HL-60 (cell line): ENCODE results near the gene CTNNA3.

ENCODE experiments used
- DNase-seq, 2 experiments: peaks; one replicate each; pipeline ENCODE4 v3.0.0-alpha.2; 2010 to 2020; ENCODE audit warnings: low read depth in 1 of 2, low spot score in 1 of 2
- H3K27ac ChIP-seq: fragments of 250-450 bp; sonication (Bioruptor Pico); replicated peaks from 2 replicates; pipeline ENCODE4 v1.5.1; 2020; ENCODE audit warnings: mild to moderate bottlenecking, moderate library complexity
- H3K27me3 ChIP-seq: fragments of 250-450 bp; sonication (Bioruptor Pico); 2 replicates; pipeline ENCODE4 v1.5.1; 2021; ENCODE audit warnings: mild to moderate bottlenecking, moderate library complexity; ENCODE audit not compliant: insufficient read depth, poor library complexity, severe bottlenecking
- H3K4me3 ChIP-seq: replicated peaks from 2 replicates; pipeline ENCODE4 v1.5.1; 2011; ENCODE audit warnings: mild to moderate bottlenecking, control low read depth, low read length; ENCODE audit not compliant: insufficient read depth
- GABPA ChIP-seq: IDR thresholded peaks from 2 replicates; pipeline ENCODE4 v1.6.1; 2012; ENCODE audit warnings: low read depth
- POLR2AphosphoS5 ChIP-seq: IDR thresholded peaks from 2 replicates; pipeline ENCODE4 v1.6.1; 2012; ENCODE audit warnings: low read depth
- SPI1 ChIP-seq: IDR thresholded peaks from 2 replicates; pipeline ENCODE4 v1.6.1; 2012; ENCODE audit warnings: low read depth, mild to moderate bottlenecking, borderline replicate concordance
- TF ChIP-seq, protein P1 (sequence below): IDR thresholded peaks from one replicate; pipeline ENCODE4 v1.5.1; 2011; ENCODE audit warnings: low read length, control low read depth, inconsistent platforms; ENCODE audit not compliant: insufficient read depth
- TF ChIP-seq, protein P2 (sequence below): IDR thresholded peaks from 2 replicates; pipeline ENCODE4 v1.6.1; 2012; ENCODE audit warnings: low read depth; ENCODE audit not compliant: insufficient replicate concordance

CTNNA3 gene

DNA sequence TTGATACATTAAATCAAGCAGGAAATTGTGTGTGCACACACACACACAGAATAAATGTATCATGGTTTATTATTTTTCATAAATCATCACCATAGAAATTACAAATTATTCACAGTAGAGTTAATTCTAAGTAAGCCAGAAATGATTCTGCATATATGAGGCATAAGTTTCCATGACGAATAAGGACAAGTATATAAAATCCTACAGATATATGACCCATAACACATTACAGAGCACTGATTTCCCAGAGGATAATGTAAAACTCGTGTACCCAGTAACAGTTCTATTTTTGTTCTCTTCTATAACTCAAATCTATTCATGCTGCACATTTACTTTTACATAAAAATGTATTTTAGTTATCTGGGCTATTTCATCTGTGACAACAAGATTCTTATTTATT is 600.5 kb downstream of the CTNNA3 start:
- no peaks in the 10 kb centered on the region for H3K27me3 ChIP-seq
- TF ChIP-seq, protein P1, sequence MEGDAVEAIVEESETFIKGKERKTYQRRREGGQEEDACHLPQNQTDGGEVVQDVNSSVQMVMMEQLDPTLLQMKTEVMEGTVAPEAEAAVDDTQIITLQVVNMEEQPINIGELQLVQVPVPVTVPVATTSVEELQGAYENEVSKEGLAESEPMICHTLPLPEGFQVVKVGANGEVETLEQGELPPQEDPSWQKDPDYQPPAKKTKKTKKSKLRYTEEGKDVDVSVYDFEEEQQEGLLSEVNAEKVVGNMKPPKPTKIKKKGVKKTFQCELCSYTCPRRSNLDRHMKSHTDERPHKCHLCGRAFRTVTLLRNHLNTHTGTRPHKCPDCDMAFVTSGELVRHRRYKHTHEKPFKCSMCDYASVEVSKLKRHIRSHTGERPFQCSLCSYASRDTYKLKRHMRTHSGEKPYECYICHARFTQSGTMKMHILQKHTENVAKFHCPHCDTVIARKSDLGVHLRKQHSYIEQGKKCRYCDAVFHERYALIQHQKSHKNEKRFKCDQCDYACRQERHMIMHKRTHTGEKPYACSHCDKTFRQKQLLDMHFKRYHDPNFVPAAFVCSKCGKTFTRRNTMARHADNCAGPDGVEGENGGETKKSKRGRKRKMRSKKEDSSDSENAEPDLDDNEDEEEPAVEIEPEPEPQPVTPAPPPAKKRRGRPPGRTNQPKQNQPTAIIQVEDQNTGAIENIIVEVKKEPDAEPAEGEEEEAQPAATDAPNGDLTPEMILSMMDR: no peak
- TF ChIP-seq SPI1 (no peak), GABPA (no peak), POLR2AphosphoS5 (no peak)
- TF ChIP-seq, protein P2, sequence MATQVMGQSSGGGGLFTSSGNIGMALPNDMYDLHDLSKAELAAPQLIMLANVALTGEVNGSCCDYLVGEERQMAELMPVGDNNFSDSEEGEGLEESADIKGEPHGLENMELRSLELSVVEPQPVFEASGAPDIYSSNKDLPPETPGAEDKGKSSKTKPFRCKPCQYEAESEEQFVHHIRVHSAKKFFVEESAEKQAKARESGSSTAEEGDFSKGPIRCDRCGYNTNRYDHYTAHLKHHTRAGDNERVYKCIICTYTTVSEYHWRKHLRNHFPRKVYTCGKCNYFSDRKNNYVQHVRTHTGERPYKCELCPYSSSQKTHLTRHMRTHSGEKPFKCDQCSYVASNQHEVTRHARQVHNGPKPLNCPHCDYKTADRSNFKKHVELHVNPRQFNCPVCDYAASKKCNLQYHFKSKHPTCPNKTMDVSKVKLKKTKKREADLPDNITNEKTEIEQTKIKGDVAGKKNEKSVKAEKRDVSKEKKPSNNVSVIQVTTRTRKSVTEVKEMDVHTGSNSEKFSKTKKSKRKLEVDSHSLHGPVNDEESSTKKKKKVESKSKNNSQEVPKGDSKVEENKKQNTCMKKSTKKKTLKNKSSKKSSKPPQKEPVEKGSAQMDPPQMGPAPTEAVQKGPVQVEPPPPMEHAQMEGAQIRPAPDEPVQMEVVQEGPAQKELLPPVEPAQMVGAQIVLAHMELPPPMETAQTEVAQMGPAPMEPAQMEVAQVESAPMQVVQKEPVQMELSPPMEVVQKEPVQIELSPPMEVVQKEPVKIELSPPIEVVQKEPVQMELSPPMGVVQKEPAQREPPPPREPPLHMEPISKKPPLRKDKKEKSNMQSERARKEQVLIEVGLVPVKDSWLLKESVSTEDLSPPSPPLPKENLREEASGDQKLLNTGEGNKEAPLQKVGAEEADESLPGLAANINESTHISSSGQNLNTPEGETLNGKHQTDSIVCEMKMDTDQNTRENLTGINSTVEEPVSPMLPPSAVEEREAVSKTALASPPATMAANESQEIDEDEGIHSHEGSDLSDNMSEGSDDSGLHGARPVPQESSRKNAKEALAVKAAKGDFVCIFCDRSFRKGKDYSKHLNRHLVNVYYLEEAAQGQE: no peak
- H3K4me3 ChIP-seq: no peak overlapping the region
- H3K27ac ChIP-seq: no peak overlapping the region
- DNase-seq: no peak

DNA sequence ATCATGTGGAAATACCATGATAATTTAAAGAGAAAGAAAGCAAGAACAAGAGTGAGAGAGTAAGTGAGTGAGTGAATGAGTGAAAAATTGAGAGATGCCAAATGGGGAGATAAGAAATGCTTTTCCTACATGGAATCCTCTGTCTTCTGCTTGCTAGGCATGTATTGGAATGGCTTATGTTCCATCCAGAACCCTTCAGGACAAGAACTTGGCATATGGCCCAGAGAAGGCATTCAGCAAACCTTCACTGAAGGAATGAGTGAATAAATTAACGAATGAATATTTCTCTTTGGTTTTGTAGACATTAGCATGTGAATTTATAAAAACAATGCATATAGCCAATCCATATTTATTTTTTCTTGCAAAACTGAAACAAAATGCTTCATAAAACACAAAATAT is 608.0 kb downstream of the CTNNA3 start:
- TF ChIP-seq, protein P2: no peak
- TF ChIP-seq SPI1 (no peak), GABPA (no peak), POLR2AphosphoS5 (no peak)
- no peak for DNase-seq
- Histone ChIP-seq H3K27ac (no peak overlapping the region), H3K27me3 (no peaks in the 10 kb centered on the region), H3K4me3 (no peak overlapping the region)

DNA sequence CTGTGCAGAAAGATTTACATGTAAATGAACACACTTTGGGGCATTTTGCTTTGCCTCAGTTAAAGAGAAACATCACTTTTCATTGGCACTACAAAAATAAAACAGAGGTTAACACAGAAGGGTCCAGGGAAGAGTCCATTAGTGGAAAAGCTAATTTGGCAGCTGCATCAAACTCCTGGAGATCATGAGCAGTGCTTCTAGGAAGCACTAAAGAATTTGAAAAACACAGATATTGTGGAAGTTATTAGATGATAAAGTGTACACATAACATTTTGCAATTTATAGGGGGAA is 608.9 kb downstream of the CTNNA3 start:
- DNase-seq: no peak
- TF ChIP-seq POLR2AphosphoS5: no peak
- no peak for TF ChIP-seq SPI1
- TF ChIP-seq, protein P2: no peak
- TF ChIP-seq, protein P1: no peak
- TF ChIP-seq GABPA: no peak
- Histone ChIP-seq H3K27me3 (no peaks in the 10 kb centered on the region), H3K4me3 (no peak overlapping the region), H3K27ac (no peak overlapping the region)
